K562 (cell line): ENCODE measurements around the gene SMIM41. TPM values are rescaled to one million over a fixed set of nuclear protein-coding genes. Genes with fewer than 3 reads are reported as not detected.
A peak's percentile ranks its signal among the peaks of the same experiment; 100 is the strongest.

Experiments used
- ATF6 ChIP-seq: sonication (generic); formaldehyde crosslinking; IDR thresholded peaks from 2 replicates; pipeline ENCODE4 v1.4.0; 2020; ENCODE audit warnings: mild to moderate bottlenecking, missing genetic modification reagents
- BRF2 ChIP-seq: IDR thresholded peaks from 3 replicates; pipeline ENCODE4 v1.6.1; 2011; ENCODE audit warnings: borderline replicate concordance, mild to moderate bottlenecking; ENCODE audit not compliant: insufficient read length, insufficient read depth
- CHD1 ChIP-seq: fragments of 200-600 bp; sonication (generic); IDR thresholded peaks from one replicate; pipeline ENCODE4 v1.6.1; 2012; ENCODE audit warnings: mild to moderate bottlenecking, moderate library complexity, low read length, inconsistent platforms
- CHD7 ChIP-seq: fragments of 200-600 bp; sonication (generic); IDR thresholded peaks from one replicate; pipeline ENCODE4 v1.6.1; 2012; ENCODE audit warnings: mild to moderate bottlenecking, low read depth, low read length, inconsistent platforms
- NFE2L1 ChIP-seq: fragments of 450-650 bp; IDR thresholded peaks from 2 replicates; pipeline ENCODE4 v1.6.1; 2016; ENCODE audit warnings: missing genetic modification characterization, low read depth, mild to moderate bottlenecking, missing compliant biosample characterization, moderate library complexity, borderline replicate concordance
- RB1 ChIP-seq: fragments of 450-650 bp; IDR thresholded peaks from 2 replicates; pipeline ENCODE4 v1.6.1; 2017; ENCODE audit warnings: low read depth, mild to moderate bottlenecking
- RBM25 ChIP-seq: fragments of 200-400 bp; formaldehyde crosslinking; IDR thresholded peaks from 2 replicates; pipeline ENCODE4 v1.6.1; 2018; ENCODE audit warnings: low read length, low read depth, moderate library complexity; ENCODE audit not compliant: severe bottlenecking
- USF1 ChIP-seq: sonication (generic); formaldehyde crosslinking; IDR thresholded peaks from 2 replicates; pipeline ENCODE4 v1.9.0; 2022; ENCODE audit warnings: mild to moderate bottlenecking, missing genetic modification reagents
- ZNF740 ChIP-seq, 3 experiments: fragments of 200-800 bp in 1 of 3; sonication (Bioruptor generic) in 1 of 3; sonication (generic) in 1 of 3; formaldehyde crosslinking in 1 of 3; IDR thresholded peaks; 2 replicates each; pipeline versions ENCODE4 v1.6.1 to v1.8.0; 2016 to 2022; ENCODE audit warnings: mild to moderate bottlenecking in 2 of 3, missing compliant biosample characterization in 2 of 3, missing genetic modification characterization in 2 of 3, missing genetic modification reagents in 1 of 3
- polyA plus RNA-seq, 8 experiments: library from polyadenylated mRNA; depleted of rRNA in 4 of 8; stranded (reverse) in 5 of 8; unstranded in 3 of 8; fragments of >200 nt; fragmentation: Nextera tagmentation in 2 of 8; fragmentation: Illumina TruSeq in 1 of 8; extraction: Ambion mirVana in 2 of 8; extraction: Trizol in 1 of 8; gene quantifications; 2 replicates each; pipeline versions ENCODE4 v1.2.1 to v1.2.3, GENCODE V29; 2011 to 2014; ENCODE audit warnings: inconsistent platforms in 1 of 8, missing spikeins in 1 of 8
- total RNA-seq, 7 experiments: library from RNA; depleted of rRNA in 6 of 7; stranded (reverse); fragments of >200 nt in 6 of 7; fragmentation: Illumina TruSeq in 2 of 7; extraction: Trizol in 2 of 7; gene quantifications; 2 replicates each; pipeline versions ENCODE4 v1.2.1 to v1.2.3, GENCODE V29; 2011 to 2021; ENCODE audit warnings: low replicate concordance in 1 of 7

The SMIM41 gene
- total and polyA plus RNA-seq, 9 of the 15 experiments (the other 6 are each of a cell fraction or from before 2014, with no cell fraction given): not detected

GRCh38 chr12:52036587-52037171 is 42.8 kb upstream of the SMIM41 start (continued):
- peak; percentile 62; the same call in 1 of the 2 replicates for TF ChIP-seq ZNF740 (CRISPR knock-in tag; IDR thresholded peaks at IDR 0.05)
- TF ChIP-seq ZNF740 (tag; IDR thresholded peaks at IDR 0.05): 0 out of 4 replicates have a peak, but pooled peaks of 1 of the 2 experiments have one; percentile 62
- peak; percentile 51; the same call in 1 of the 2 replicates for TF ChIP-seq RB1
- TF ChIP-seq CHD7: no peak
- TF ChIP-seq CHD1: no peak
- no peak for TF ChIP-seq NFE2L1 (tag)
- TF ChIP-seq BRF2: no peak
- 0 out of 2 replicates have a peak, but pooled peaks have one; percentile 58 for TF ChIP-seq ATF6
- TF ChIP-seq USF1 (CRISPR knock-in tag): no peak
- no peak for TF ChIP-seq RBM25
